ENCODE measurements around the gene MALRD1.

The MALRD1 gene

GRCh38 chr10:19048489-19048888 lies at the start of gene MALRD1:
MALRD1 (plus strand) TSS chr10:19048801; CDS start chr10:19048939, 138 bp downstream.
- DNase-seq: no peak

DNA sequence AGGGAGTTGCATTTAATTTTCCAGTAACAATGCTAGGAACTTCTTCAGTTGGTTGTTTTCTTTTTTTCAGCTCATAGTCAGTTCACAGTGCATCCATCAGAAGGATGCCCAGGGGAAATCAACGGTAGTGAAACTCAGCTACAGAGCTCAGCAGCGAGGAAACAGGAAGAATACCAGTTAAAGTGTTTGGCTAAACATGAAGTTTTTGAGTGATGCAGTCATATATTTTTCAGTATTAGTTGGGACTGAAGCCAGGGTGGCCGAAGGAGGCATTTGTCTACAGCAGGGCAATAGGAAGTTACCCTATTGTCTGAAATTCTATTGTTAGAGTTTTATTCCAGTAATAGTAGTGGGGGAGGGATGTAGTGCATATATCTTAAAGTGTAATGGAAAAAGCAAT lies 45.3 kb upstream of the MALRD1 start:
- no peak for DNase-seq

- no peak for DNase-seq
Measured at GRCh38 chr10:19012111-19012510, 36.5 kb upstream of the MALRD1 start.

- DNase-seq: no peak
Measured at GRCh38 chr10:19014034-19014433, 34.6 kb upstream of the MALRD1 start.

DNA sequence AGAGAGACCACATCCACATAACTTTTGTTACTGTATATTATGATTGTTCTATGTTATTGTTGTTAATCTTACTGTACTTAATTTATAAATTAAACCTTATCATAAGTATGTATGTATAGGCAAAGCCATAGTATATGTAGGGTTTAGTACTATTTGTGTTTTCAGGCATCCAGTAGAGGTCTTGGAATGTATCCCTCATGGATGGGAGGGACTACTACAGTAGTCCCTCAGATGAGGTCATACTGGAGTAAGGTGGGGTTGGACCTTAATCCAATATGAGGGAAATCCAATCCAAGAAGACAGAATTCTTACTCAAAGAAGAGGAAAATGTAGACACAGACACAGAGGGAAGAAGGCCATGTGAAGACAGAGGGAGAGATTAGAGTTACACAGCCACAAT lies 34.1 kb upstream of the MALRD1 start:
- no peak for DNase-seq

DNA sequence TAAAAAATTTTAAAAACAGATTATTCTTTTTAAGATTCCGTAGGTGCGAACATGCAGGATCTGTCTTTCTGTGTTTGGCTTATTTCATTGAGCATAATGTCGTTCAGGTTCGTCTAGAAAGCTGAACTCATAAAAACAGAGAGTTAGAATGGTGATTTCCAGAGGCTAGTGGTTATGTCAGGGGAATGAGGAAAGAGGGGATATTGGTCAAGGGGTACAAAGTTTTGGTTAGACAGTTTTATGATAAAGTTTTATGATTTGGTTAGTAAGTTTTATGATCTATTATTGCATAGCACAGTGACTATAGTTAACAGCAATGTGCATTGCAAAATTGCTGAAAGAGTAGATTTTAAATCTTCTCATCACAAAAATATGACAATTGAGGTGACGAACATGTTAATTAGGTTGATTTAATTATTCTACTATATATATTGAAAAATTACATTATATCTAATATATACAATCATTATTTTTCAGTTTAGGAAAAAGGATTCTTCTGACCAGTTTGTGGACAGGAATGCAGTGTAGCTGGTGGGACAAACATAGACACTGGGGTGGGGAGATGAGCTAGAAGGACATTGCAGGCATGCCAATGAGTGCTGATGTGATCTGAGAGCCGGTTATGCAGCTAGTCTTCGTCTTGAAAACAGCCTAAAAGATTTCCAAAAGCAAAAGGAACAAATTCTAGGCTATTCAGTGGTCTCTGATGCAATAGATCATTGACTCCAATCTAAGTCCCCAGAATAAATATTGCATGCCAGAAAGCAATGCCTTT lies 31.3 kb upstream of the MALRD1 start:
- DNase-seq: no peak

DNA sequence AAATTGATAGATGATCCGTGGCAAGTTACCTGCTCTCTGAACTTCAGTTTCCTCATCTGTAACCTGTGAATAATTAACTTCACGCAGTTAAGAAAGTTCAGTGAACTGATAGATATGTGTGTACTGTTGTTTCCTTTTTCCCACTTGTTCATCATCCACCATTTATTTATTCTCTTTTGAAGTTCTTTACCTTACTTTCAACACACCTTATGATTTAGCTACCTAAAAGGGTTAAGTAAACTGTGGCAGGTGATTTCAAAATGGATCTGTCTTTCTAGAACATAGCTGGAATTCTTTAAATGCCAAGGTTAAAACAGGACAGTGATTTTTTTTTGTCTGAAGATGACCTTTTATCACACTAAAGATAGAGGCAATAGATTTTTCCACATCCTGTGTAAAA lies 27.4 kb upstream of the MALRD1 start:
- DNase-seq: no peak

- DNase-seq: no peak
Measured at GRCh38 chr10:19024611-19025010, 24.0 kb upstream of the MALRD1 start.

GRCh38 chr10:19031763-19032162 lies 16.8 kb upstream of the MALRD1 start:
- DNase-seq: no peak

DNA sequence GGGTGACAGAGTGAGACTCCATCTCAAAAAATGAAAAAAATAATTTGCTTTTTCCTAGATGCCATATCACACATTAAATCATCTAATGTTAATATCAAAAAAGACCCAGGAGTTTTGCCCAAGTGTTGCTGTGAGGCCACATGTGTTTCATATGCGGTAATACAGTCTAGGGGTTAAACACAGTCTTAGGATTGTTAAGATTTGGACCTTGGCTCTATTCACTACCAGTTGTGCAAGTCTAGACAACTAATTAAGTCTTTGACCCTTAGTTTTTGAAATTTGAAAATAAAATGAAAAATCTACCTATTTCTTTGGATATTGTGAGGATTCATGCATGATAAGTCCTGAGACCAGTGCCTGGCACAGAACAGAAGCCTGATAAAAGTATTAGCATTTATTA lies 14.9 kb upstream of the MALRD1 start:
- DNase-seq: no peak

GRCh38 chr10:19041171-19041570 lies 7.4 kb upstream of the MALRD1 start:
- no peak for DNase-seq

- DNase-seq: no peak
Measured at GRCh38 chr10:19043431-19043830, 5.2 kb upstream of the MALRD1 start.

- no peak for DNase-seq
Measured at GRCh38 chr10:19046679-19047078, 1.9 kb upstream of the MALRD1 start.

DNA sequence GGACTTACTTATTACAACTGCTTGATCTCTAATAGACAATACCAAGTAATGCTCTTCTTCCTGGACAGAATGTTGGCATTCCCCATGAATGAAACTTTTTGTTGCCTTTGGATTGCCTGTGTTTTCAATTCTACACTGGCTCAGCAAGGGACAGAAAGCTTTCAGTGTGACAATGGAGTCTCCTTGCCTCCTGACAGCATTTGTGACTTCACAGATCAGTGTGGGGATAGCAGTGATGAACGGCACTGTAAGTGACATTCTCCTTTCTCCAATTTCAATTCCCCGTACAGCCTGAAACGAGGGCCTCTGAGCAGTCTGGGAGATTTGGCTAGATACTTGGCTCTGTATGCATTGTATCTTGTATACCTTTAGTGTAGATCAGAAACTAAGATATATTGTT lies 290 bp downstream of the MALRD1 start:
- DNase-seq: no peak

- no peak for DNase-seq
Measured at GRCh38 chr10:19049567-19049966, 966 bp downstream of the MALRD1 start.

GRCh38 chr10:19054289-19054835 lies 5.8 kb downstream of the MALRD1 start:
- no peak for DNase-seq

GRCh38 chr10:19058046-19058445 lies 9.4 kb downstream of the MALRD1 start:
- DNase-seq: no peak

- no peak for DNase-seq
Measured at GRCh38 chr10:19063986-19064385, 15.4 kb downstream of the MALRD1 start.

- no peak for DNase-seq
Measured at GRCh38 chr10:19071946-19072345, 23.3 kb downstream of the MALRD1 start.

DNA sequence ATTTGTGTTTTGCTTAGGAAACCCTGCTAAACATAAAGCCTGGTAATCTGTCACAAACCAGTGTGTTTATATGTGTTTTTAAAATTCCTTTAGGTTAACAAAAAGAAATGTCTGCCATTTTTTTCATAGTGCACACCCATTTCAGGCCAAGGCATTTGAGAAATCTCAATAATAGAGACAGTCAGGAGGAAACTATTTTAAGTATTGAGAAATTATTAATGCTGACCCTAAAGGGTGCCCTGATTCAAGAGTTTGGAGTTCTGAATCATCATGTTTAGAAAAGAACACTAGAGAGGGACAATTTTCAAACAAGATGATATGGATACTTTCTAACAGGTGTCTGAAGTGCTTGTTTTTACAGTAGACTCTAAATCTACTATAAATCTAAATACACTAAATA lies 28.7 kb downstream of the MALRD1 start:
- no peak for DNase-seq

GRCh38 chr10:19096501-19097073 lies 48.0 kb downstream of the MALRD1 start:
- no peak for DNase-seq

DNA sequence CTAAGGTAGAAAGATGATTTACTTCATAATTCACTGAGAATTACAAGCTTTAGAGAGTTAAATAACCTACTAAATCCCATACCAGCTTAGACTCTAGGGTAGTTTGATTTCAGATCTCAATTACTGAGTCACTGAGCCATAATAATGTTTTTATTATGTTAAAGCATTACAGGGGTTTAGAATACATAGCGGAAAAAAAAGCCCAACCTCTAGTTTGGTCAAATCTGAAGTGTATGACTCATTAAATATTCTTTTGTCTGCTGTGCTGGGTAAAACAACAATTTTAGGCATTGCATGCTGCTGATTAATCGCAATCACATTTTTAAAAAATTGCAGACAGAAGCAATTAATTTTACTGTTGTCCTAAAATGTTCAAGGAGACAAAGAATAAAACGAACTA lies 48.5 kb downstream of the MALRD1 start:
- DNase-seq: no peak

DNA sequence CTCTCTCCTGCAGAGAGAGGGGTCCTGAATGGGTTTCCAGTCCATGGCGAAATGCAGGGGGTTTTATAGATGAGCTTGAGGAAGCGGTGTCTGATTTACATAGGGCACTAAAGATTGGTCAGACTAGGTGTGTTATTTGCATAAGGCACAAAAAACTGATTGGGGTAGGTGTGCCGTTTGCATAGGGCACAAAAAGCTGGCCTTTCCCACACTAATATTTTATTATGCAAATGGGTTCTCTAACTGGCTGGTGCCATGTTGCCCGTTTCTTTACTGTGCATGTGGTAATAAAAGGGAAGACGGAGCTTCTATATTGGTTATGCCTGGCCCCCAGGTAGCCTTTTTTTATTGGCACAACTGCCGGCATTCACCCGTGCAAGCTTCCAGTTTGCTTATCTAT lies 50.2 kb downstream of the MALRD1 start:
- no peak for DNase-seq

DNA sequence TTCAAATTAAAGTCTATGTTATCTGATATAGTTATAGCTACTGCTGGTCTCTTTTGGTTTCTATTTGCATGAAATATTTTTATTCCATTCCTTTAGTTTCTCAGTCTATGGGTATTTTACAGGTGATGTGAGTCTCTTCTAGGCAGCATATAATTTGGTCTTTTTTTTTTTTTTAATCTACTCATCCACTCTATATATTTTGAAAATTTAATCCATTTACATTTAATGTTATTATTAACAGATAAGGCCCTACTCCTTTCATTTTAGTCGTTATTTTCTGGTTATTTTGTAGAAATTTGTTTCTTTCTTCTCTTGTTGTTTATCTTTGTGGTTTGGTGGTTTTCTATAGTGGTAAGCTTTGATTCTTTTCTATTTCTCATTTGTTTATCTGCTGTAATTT lies 58.8 kb downstream of the MALRD1 start:
- DNase-seq: no peak

Measured in activated CD8-positive, alpha-beta memory T cell treated with anti-CD3 and anti-CD28 coated beads, Interleukin-2, amount 50 U/mL, for 4 hours (primary cell).